ENCODE measurements around the gene RUVBL1. TPM values are rescaled to one million over a fixed set of nuclear protein-coding genes. Genes with fewer than 3 reads are reported as not detected.

RUVBL1 gene
- polyA plus RNA-seq, 1 experiment = 83.3 TPM

DNA sequence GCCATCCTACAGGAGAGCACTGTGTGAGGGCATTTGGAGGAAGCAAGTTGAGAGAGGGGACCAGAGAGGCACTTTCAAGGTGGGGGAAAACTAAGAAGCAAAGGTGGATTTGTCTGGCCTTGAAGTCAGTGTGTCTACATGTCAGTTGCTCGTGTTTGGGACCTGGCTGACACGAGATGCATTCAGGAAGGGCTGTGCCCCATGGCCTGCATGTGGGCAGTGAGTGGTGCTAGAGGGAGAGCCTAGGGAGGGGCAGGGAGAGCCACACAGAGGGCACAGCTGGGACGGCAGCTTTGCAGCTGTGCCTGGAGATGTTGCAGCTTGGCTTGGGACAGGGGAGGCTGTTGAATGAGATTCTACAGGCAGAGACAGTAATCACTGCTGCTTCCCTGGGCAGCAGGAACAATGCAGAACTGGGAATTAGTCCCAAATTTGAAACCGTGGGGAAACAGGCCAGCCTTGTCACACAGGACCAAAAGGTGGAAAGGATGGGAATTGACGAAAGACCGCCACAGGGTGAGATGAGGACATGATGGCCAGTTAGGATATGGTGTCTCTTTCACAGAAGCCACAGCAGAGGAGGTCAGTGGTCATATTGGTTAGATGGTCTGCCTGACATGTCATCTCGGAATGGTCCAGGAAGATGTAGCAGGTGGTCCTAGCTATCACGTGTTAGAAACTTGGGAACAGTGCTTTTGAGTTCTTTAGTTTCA is 61.4 kb downstream of the RUVBL1 start:
- no peaks in the 10 kb centered on the region for H3K27me3 ChIP-seq (ENCODE audit: control insufficient read depth, insufficient read depth, low read length)
- ChIA-PET POLR2A (interaction anchor here (0.5 kb wide), 1 partner anchor 366 kb away, joined by 12 read pairs; no protein-coding TSS in a partner anchor), CTCF (interaction anchor here (0.8 kb wide), 1 partner anchor 32 kb away, joined by 5 read pairs; no protein-coding TSS in a partner anchor)
- TF ChIP-seq, protein P1, sequence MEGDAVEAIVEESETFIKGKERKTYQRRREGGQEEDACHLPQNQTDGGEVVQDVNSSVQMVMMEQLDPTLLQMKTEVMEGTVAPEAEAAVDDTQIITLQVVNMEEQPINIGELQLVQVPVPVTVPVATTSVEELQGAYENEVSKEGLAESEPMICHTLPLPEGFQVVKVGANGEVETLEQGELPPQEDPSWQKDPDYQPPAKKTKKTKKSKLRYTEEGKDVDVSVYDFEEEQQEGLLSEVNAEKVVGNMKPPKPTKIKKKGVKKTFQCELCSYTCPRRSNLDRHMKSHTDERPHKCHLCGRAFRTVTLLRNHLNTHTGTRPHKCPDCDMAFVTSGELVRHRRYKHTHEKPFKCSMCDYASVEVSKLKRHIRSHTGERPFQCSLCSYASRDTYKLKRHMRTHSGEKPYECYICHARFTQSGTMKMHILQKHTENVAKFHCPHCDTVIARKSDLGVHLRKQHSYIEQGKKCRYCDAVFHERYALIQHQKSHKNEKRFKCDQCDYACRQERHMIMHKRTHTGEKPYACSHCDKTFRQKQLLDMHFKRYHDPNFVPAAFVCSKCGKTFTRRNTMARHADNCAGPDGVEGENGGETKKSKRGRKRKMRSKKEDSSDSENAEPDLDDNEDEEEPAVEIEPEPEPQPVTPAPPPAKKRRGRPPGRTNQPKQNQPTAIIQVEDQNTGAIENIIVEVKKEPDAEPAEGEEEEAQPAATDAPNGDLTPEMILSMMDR (IDR thresholded peaks at IDR 0.05; ENCODE audit: low read depth, low read length) = no peak
- DNase-seq (ENCODE audit: low read depth, low spot score) = no peak
- H3K9me3 ChIP-seq (ENCODE audit: control insufficient read depth, insufficient read depth, low read length) = no peaks in the 10 kb centered on the region
- peak overlapping the region; percentile 94 for H3K27ac ChIP-seq (ENCODE audit: low read depth, low read length)
- H3K4me3 ChIP-seq (ENCODE audit: low read depth, low read length) = no peak overlapping the region

DNA sequence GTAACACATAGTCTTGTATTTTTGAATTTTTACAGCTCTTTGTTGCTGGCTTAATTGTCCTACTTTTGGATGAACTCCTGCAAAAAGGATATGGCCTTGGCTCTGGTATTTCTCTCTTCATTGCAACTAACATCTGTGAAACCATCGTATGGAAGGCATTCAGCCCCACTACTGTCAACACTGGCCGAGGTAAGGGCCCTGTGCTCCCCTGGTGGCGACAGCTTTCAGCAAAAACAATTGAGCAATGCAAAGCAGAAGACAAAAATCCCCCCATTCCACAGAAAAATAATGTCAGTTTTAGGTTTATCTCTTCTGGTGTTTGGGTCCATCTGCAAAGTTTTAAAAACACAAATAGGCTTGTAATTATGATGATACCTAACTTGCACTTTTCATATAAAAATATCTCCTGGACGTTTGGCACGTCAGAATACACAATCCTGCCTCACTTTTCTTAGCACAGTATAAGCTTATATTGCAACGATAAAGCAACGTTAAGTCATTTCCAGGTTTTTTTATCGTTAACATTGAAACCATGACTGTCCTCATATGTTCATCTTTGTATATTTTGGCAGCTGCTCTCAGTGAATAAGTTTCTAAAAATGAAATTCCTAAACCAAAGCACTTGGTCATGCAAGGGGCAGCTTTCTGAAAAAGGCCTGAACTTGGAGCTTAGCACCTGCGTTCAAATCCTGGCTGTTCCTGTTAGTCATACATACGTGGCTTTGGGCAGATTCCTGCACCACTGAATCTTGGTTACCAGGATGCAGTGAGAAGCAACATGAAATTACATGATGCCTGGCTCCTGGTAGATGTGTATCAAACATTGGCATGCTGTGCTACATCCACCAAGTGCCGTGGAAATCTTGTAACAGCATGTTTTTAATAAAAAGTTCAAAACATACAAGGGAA is 62.9 kb downstream of the RUVBL1 start:
- Histone ChIP-seq H3K27ac (ENCODE audit: low read depth, low read length) (peak overlapping the region; percentile 94), H3K9me3 (ENCODE audit: control insufficient read depth, insufficient read depth, low read length) (no peaks in the 10 kb centered on the region), H3K27me3 (ENCODE audit: control insufficient read depth, insufficient read depth, low read length) (no peaks in the 10 kb centered on the region), H3K4me3 (ENCODE audit: low read depth, low read length) (no peak overlapping the region)
- peak; percentile 95 for DNase-seq (ENCODE audit: low read depth, low spot score)
- TF ChIP-seq, protein P1 (IDR thresholded peaks at IDR 0.05; ENCODE audit: low read depth, low read length) = peak; percentile 44
- POLR2A ChIA-PET = interaction anchor here (0.8 to 1.2 kb wide), 4 partner anchors 8 to 485 kb away, joined by 3 to 9 read pairs (median 3); partner anchors contain the start of gene SEC61A1
- CTCF ChIA-PET = interaction anchor here (0.5 to 2.2 kb wide), 4 partner anchors 14 to 486 kb away, joined by 4 to 5 read pairs (median 5); no protein-coding TSS in a partner anchor

DNA sequence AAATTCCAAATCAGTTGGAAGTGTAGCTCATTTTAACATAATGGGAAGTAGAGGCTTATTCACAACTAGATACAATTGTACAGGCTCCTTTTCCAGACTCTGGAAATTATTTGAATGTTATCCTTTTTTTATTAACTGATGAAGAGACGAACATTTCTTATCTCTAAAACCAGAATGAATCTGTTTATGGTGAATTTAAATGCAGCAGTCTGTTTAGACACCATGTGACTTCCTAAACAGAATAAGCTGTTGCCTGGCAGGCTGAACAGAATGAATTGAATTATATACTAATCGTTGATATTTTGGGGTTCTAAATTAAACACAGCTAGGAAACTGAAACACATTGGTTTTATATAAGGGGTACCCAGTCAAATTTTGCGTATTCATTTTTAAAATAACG is 67.4 kb downstream of the RUVBL1 start:
- ChIA-PET CTCF (interaction anchor here (0.7 to 1.3 kb wide), 4 partner anchors 12 to 404 kb away, joined by 3 to 4 read pairs (median 4); no protein-coding TSS in a partner anchor), POLR2A (no interaction called here)
- TF ChIP-seq, protein P1 (IDR thresholded peaks at IDR 0.05; ENCODE audit: low read depth, low read length) = no peak
- H3K4me3 ChIP-seq (ENCODE audit: low read depth, low read length) = no peak overlapping the region
- H3K27ac ChIP-seq (ENCODE audit: low read depth, low read length) = no peak overlapping the region
- H3K27me3 ChIP-seq (ENCODE audit: control insufficient read depth, insufficient read depth, low read length) = no peaks in the 10 kb centered on the region
- H3K9me3 ChIP-seq (ENCODE audit: control insufficient read depth, insufficient read depth, low read length) = no peaks in the 10 kb centered on the region
- DNase-seq (ENCODE audit: low read depth, low spot score) = no peak

DNA sequence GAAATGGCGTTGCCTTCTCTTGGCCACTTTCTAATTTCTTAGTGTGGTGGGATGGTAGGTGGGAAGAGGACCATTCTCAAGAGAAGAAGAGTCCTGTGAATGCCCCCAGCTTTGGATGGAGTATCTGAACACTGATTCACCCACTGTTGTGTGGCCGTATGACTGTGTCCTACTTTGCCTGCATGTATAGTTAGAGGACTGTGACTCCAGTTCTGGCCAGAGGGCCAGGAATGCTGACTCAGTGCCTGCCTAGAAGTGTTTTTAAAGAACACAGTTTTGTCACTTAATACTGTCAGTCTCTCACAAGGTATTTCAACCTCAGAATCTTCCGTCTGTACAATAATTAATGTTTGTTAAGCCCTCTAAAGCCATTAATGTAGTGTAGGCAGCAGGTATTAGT is 69.2 kb downstream of the RUVBL1 start:
- Histone ChIP-seq H3K27me3 (ENCODE audit: control insufficient read depth, insufficient read depth, low read length) (no peaks in the 10 kb centered on the region), H3K27ac (ENCODE audit: low read depth, low read length) (no peak overlapping the region), H3K4me3 (ENCODE audit: low read depth, low read length) (peak overlapping the region; percentile 95), H3K9me3 (ENCODE audit: control insufficient read depth, insufficient read depth, low read length) (no peaks in the 10 kb centered on the region)
- ChIA-PET POLR2A (no interaction called here), CTCF (interaction anchor here (1.1 to 1.7 kb wide), 2 partner anchors 358 to 403 kb away, joined by 3 to 7 read pairs; no protein-coding TSS in a partner anchor)
- TF ChIP-seq, protein P1 (IDR thresholded peaks at IDR 0.05; ENCODE audit: low read depth, low read length) = no peak
- DNase-seq (ENCODE audit: low read depth, low spot score) = no peak

Data from AG04450 (cell line).